Thymus (tissue), 11 donors: ENCODE measurements around the gene ERI3. TPM values are rescaled to one million over a fixed set of nuclear protein-coding genes. Genes with fewer than 3 reads are reported as not detected.
"Not testable (repeated sequence)": the region's sequence is repeated elsewhere in the genome, so short reads cannot be mapped to it uniquely, and the experiment has no call there.

Experiments used
- DNase-seq, 9 donors: peaks; one replicate each; pipeline ENCODE4 v3.0.0-alpha.2; 2013; ENCODE audit warnings: low spot score in 9 of 9, low read depth in 6 of 9, missing footprints in 1 of 9
- H3K27ac ChIP-seq, 2 donors: one replicate each; pipeline ENCODE4 v1.5.1; 2013; ENCODE audit warnings: control low read depth in 1 of 2, low read depth in 1 of 2, low read length in 1 of 2, mild to moderate bottlenecking in 1 of 2, moderate library complexity in 1 of 2
- H3K27me3 ChIP-seq, 2 donors: one replicate each; pipeline ENCODE4 v1.5.1; 2013; ENCODE audit warnings: low read length in 1 of 2; ENCODE audit not compliant: control insufficient read depth in 2 of 2, insufficient read depth in 1 of 2
- H3K36me3 ChIP-seq, 2 donors: one replicate each; pipeline ENCODE4 v1.5.1; 2013; ENCODE audit warnings: low read length in 1 of 2, mild to moderate bottlenecking in 1 of 2, moderate library complexity in 1 of 2; ENCODE audit not compliant: control insufficient read depth in 2 of 2, insufficient read depth in 2 of 2
- H3K4me1 ChIP-seq, 2 donors: one replicate each; pipeline ENCODE4 v1.5.1; 2013; ENCODE audit warnings: low read length in 2 of 2; ENCODE audit not compliant: control insufficient read depth in 2 of 2, insufficient read depth in 2 of 2
- H3K4me3 ChIP-seq, 2 donors: one replicate each; pipeline ENCODE4 v1.5.1; 2013; ENCODE audit warnings: low read length in 2 of 2, control low read depth in 1 of 2, mild to moderate bottlenecking in 1 of 2
- H3K9me3 ChIP-seq, 2 donors: one replicate each; pipeline ENCODE4 v1.5.1; 2013; ENCODE audit warnings: low read length in 1 of 2, mild to moderate bottlenecking in 1 of 2; ENCODE audit not compliant: control insufficient read depth in 2 of 2, insufficient read depth in 1 of 2
- WGBS: extraction: QIAGEN DNeasy Blood & Tissue Kit; methylation state at CpG from one replicate; pipeline ENCODE4 v1.1.7; 2013; 5-methylcytosine and 5-hydroxymethylcytosine counted together
- polyA plus RNA-seq: library from polyadenylated mRNA; stranded (reverse); fragments of 200-250 nt; gene quantifications from one replicate; pipeline ENCODE4 v1.2.3, GENCODE V29; 2013
- total RNA-seq: library from RNA; stranded (reverse); fragments of 120-200 nt; gene quantifications from one replicate; pipeline ENCODE4 v1.2.4, GENCODE V29; 2013
- donor health status: healthy.

The ERI3 gene
- total and polyA plus RNA-seq, 2 donors: 28.0 to 42.4 TPM

GRCh38 chr1:44206545-44206944 lies 148.5 kb downstream of the ERI3 start:
- not testable (repeated sequence) for H3K27ac ChIP-seq, DNase-seq, H3K4me1 ChIP-seq, H3K9me3 ChIP-seq, H3K27me3 ChIP-seq, H3K4me3 ChIP-seq, H3K36me3 ChIP-seq
- 98% methylated on average over 5 of the region's 5 CpGs for WGBS

GRCh38 chr1:44200336-44200735 lies 154.7 kb downstream of the ERI3 start:
- DNase-seq: no peak
- 90% methylated on average over 8 of the region's 8 CpGs for WGBS
- Histone ChIP-seq H3K9me3 (no peaks in the 10 kb centered on the region), H3K4me1 (no peaks in the 10 kb centered on the region), H3K36me3 (no peaks in the 10 kb centered on the region), H3K4me3 (no peak overlapping the region), H3K27ac (no peak overlapping the region), H3K27me3 (no peaks in the 10 kb centered on the region)

GRCh38 chr1:44174630-44175029 lies 180.4 kb downstream of the ERI3 start:
- no peak overlapping the region for H3K4me3 ChIP-seq
- H3K27me3 ChIP-seq: no peaks in the 10 kb centered on the region
- no peaks in the 10 kb centered on the region for H3K36me3 ChIP-seq
- peaks cover 0 to 8% of the 10 kb centered on the region in 2 donors for H3K9me3 ChIP-seq
- no peak overlapping the region for H3K27ac ChIP-seq
- 88% methylated on average over 1 of the region's 1 CpG for WGBS
- no peaks in the 10 kb centered on the region for H3K4me1 ChIP-seq
- DNase-seq: no peak

Other genes with a start within 250 kb of the ERI3 start
- not detected for gene KLF17, start 236.4 kb downstream of the ERI3 start, total RNA-seq
- gene KLF17, start 236.4 kb downstream of the ERI3 start, polyA plus RNA-seq: 0.02 TPM
- under 0.01 TPM for gene KLF18, start 213.6 kb downstream of the ERI3 start, total RNA-seq
- gene KLF18, start 213.6 kb downstream of the ERI3 start, polyA plus RNA-seq: 0.02 TPM
- gene DMAP1, start 141.8 kb downstream of the ERI3 start, total RNA-seq: 21.2 TPM
- gene DMAP1, start 141.8 kb downstream of the ERI3 start, polyA plus RNA-seq: 81.6 TPM
- 66.3 TPM for gene RNF220, start 50.0 kb upstream of the ERI3 start, total RNA-seq
- 70.0 TPM for gene RNF220, start 50.0 kb upstream of the ERI3 start, polyA plus RNA-seq